GM18505 (cell line): ENCODE results near the gene HRK.

ENCODE experiments used
- ATAC-seq: cut with Tn5 transposase; IDR thresholded peaks from one replicate; pipeline ENCODE4 v1.9.1; 2021; ENCODE audit not compliant: unreplicated experiment
- POLR2A ChIP-seq: IDR thresholded peaks from 4 replicates; pipeline ENCODE4 v1.6.1; 2011; ENCODE audit warnings: borderline replicate concordance; ENCODE audit not compliant: insufficient read depth, insufficient read length; ENCODE audit errors: extremely low read depth

Gene HRK

DNA sequence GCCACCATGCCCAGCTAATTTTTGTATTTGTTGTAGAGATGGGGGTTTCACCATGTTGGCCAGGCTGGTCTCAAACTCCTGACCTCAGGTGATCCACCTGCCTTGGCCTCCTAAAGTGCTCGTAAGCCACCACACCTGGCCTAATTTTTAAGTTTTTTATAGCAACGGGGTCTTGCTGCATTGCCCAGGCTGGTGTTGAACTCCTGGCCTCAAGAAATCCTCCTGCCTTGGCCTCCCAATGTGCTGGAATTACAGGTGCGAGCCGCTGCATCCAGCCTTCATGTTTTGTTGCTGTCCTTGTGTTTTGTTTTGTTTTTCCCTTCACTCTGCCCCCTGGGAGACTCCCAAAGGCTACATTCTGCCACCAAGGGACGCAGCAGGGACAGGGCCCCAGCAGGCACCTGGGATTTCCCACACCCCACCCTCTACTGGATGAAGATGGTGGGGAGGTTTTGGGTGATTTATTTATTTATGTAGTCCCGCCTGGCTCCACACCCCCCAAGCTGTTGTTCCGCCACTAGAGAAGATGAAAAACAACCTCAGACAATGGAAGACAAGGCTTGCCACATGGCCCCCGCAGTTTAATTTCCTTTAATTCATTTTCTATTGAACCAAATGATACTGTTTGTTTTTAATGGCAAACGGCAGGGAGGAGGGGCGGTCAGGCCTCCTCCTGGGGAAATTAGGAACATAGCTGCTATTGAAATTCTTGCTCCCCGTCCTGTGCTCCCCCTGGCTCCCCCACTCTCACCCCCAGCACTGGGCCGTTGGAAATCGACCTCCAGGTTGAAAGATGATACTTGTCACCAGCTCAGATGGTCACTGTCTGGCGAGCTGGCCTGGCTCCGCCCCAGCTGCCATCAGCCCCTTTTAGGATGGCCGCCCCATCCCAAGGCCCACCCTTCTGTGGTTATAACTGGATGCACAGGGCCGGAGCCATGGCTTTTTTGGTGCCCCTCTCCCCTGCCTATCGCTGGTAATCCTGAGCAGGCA, 72.8 kb downstream of the HRK start:
- TF ChIP-seq POLR2A = no peak
- no peak for ATAC-seq

DNA sequence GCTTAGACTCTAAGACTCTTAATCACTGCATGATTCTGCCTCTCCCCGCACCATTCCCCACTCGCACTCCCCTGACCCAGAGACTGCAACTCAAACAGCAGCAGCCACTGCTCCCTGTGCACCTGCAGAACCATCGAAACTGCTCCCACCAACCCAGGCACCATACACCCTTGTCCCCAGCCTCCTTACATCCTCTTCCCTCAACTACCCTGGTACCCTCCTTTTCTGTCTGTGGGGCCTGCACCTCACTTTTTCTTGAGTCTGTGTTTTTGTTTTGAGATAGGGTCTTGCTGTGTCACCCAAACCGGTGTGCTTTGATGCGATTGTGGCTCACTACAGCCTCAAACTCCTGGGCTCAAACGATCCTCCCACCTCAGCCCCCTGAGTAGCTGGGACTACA, 73.7 kb downstream of the HRK start:
- no peak for TF ChIP-seq POLR2A
- no peak for ATAC-seq

DNA sequence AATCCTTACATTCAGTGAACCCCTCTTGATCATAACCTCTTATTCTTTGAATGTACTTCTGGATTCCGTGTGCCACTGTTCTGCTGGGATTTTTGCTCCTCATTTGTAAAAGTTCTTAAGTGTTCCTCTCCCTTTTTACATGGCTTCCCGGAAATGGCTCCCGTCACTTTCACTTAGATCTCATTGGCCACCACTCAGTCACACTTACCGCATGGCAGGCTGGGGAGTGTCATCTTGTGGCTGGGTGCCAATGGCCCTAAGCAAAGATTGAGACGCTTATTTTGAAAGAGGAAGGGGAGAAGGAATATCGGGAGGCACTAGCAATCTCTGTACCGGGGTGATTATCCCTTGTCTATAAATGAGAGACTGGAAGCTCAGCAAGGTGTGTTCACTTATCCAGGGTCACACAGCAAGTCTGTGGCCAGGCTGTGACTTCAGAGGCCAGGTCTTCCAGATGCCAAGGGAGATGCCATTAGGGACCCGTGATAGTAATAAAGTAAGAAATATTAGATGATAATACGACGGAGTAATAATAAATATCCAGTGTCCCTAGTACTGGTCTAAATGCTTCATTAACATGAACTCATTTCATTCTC, 74.3 kb downstream of the HRK start:
- no peak for ATAC-seq
- TF ChIP-seq POLR2A = no peak
